ENCODE results near the gene IRF7.

IRF7 gene

GRCh38 chr11:563066-563811 is 52.5 kb downstream of the IRF7 start:
- FAIRE-seq = no peak

Data from G401.6 (cell line).